ENCODE results near the gene NOVA1. TPM values are rescaled to one million over a fixed set of nuclear protein-coding genes. Genes with fewer than 3 reads are reported as not detected.

NOVA1 gene
- total and polyA plus RNA-seq, 2 of the 13 experiments (the other 11 are each of a cell fraction or from before 2014, with no cell fraction given) = 0.13 TPM

GRCh38 chr14:26598672-26599131 is 869 bp upstream of the NOVA1 start (continued):
- TF ChIP-seq, protein P1, sequence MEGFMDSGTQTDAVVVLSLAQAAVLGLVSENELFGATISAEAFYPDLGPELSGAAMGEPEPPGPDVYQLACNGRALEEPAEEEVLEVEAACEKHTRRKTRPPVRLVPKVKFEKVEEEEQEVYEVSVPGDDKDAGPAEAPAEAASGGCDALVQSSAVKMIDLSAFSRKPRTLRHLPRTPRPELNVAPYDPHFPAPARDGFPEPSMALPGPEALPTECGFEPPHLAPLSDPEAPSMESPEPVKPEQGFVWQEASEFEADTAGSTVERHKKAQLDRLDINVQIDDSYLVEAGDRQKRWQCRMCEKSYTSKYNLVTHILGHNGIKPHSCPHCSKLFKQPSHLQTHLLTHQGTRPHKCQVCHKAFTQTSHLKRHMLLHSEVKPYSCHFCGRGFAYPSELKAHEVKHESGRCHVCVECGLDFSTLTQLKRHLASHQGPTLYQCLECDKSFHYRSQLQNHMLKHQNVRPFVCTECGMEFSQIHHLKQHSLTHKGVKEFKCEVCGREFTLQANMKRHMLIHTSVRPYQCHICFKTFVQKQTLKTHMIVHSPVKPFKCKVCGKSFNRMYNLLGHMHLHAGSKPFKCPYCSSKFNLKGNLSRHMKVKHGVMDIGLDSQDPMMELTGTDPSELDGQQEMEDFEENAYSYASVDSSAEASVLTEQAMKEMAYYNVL (CRISPR knock-in tag; IDR thresholded peaks at IDR 0.05; ENCODE audit: borderline replicate concordance) = no peak
- TF ChIP-seq, protein P2, sequence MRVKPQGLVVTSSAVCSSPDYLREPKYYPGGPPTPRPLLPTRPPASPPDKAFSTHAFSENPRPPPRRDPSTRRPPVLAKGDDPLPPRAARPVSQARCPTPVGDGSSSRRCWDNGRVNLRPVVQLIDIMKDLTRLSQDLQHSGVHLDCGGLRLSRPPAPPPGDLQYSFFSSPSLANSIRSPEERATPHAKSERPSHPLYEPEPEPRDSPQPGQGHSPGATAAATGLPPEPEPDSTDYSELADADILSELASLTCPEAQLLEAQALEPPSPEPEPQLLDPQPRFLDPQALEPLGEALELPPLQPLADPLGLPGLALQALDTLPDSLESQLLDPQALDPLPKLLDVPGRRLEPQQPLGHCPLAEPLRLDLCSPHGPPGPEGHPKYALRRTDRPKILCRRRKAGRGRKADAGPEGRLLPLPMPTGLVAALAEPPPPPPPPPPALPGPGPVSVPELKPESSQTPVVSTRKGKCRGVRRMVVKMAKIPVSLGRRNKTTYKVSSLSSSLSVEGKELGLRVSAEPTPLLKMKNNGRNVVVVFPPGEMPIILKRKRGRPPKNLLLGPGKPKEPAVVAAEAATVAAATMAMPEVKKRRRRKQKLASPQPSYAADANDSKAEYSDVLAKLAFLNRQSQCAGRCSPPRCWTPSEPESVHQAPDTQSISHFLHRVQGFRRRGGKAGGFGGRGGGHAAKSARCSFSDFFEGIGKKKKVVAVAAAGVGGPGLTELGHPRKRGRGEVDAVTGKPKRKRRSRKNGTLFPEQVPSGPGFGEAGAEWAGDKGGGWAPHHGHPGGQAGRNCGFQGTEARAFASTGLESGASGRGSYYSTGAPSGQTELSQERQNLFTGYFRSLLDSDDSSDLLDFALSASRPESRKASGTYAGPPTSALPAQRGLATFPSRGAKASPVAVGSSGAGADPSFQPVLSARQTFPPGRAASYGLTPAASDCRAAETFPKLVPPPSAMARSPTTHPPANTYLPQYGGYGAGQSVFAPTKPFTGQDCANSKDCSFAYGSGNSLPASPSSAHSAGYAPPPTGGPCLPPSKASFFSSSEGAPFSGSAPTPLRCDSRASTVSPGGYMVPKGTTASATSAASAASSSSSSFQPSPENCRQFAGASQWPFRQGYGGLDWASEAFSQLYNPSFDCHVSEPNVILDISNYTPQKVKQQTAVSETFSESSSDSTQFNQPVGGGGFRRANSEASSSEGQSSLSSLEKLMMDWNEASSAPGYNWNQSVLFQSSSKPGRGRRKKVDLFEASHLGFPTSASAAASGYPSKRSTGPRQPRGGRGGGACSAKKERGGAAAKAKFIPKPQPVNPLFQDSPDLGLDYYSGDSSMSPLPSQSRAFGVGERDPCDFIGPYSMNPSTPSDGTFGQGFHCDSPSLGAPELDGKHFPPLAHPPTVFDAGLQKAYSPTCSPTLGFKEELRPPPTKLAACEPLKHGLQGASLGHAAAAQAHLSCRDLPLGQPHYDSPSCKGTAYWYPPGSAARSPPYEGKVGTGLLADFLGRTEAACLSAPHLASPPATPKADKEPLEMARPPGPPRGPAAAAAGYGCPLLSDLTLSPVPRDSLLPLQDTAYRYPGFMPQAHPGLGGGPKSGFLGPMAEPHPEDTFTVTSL (CRISPR knock-in tag; IDR thresholded peaks at IDR 0.05; ENCODE audit: borderline replicate concordance) = 0 out of 2 replicates have a peak, but pooled peaks have one; percentile 1
- TF ChIP-seq BCL3 (CRISPR knock-in tag; IDR thresholded peaks at IDR 0.05) (no peak), ZSCAN9 (CRISPR knock-in tag; IDR thresholded peaks at IDR 0.05; ENCODE audit: borderline replicate concordance) (no peak), TOPORS (CRISPR knock-in tag; IDR thresholded peaks at IDR 0.05) (no peak), ZSCAN31 (CRISPR knock-in tag; IDR thresholded peaks at IDR 0.05; ENCODE audit: low read depth) (no peak), SMAD9 (CRISPR knock-in tag; IDR thresholded peaks at IDR 0.05) (peak; percentile 55; the same call in 1 of the 2 replicates), ZNF564 (CRISPR knock-in tag; IDR thresholded peaks at IDR 0.05) (0 out of 2 replicates have a peak, but pooled peaks have one; percentile 22), ERF (CRISPR knock-in tag; IDR thresholded peaks at IDR 0.05) (no peak), SIN3A (IDR thresholded peaks at IDR 0.05; ENCODE audit: borderline replicate concordance, low read depth, low read length) (no peak), THYN1 (CRISPR knock-in tag; IDR thresholded peaks at IDR 0.05; ENCODE audit: borderline replicate concordance, low read depth) (no peak), E2F5 (CRISPR knock-in tag; conservative IDR thresholded peaks at IDR 0.05) (no peak), ZNF503 (CRISPR knock-in tag; IDR thresholded peaks at IDR 0.05) (no peak)
- TF ChIP-seq, protein P3, sequence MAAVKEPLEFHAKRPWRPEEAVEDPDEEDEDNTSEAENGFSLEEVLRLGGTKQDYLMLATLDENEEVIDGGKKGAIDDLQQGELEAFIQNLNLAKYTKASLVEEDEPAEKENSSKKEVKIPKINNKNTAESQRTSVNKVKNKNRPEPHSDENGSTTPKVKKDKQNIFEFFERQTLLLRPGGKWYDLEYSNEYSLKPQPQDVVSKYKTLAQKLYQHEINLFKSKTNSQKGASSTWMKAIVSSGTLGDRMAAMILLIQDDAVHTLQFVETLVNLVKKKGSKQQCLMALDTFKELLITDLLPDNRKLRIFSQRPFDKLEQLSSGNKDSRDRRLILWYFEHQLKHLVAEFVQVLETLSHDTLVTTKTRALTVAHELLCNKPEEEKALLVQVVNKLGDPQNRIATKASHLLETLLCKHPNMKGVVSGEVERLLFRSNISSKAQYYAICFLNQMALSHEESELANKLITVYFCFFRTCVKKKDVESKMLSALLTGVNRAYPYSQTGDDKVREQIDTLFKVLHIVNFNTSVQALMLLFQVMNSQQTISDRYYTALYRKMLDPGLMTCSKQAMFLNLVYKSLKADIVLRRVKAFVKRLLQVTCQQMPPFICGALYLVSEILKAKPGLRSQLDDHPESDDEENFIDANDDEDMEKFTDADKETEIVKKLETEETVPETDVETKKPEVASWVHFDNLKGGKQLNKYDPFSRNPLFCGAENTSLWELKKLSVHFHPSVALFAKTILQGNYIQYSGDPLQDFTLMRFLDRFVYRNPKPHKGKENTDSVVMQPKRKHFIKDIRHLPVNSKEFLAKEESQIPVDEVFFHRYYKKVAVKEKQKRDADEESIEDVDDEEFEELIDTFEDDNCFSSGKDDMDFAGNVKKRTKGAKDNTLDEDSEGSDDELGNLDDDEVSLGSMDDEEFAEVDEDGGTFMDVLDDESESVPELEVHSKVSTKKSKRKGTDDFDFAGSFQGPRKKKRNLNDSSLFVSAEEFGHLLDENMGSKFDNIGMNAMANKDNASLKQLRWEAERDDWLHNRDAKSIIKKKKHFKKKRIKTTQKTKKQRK (IDR thresholded peaks at IDR 0.05; ENCODE audit: low read length) = no peak
